SKM-1 treated with dmso at 0.1 percent for 144 hours (cell line): ENCODE data around the gene PPP1R13B.
"Not testable (repeated sequence)": the region's sequence is repeated elsewhere in the genome, so short reads cannot be mapped to it uniquely, and the experiment has no call there.

ENCODE experiments used
- DNase-seq: peaks from one replicate; lab custom pipeline; 2025; ENCODE audit not compliant: unreplicated experiment; lab: John Stamatoyannopoulos, UW

PPP1R13B gene

DNA sequence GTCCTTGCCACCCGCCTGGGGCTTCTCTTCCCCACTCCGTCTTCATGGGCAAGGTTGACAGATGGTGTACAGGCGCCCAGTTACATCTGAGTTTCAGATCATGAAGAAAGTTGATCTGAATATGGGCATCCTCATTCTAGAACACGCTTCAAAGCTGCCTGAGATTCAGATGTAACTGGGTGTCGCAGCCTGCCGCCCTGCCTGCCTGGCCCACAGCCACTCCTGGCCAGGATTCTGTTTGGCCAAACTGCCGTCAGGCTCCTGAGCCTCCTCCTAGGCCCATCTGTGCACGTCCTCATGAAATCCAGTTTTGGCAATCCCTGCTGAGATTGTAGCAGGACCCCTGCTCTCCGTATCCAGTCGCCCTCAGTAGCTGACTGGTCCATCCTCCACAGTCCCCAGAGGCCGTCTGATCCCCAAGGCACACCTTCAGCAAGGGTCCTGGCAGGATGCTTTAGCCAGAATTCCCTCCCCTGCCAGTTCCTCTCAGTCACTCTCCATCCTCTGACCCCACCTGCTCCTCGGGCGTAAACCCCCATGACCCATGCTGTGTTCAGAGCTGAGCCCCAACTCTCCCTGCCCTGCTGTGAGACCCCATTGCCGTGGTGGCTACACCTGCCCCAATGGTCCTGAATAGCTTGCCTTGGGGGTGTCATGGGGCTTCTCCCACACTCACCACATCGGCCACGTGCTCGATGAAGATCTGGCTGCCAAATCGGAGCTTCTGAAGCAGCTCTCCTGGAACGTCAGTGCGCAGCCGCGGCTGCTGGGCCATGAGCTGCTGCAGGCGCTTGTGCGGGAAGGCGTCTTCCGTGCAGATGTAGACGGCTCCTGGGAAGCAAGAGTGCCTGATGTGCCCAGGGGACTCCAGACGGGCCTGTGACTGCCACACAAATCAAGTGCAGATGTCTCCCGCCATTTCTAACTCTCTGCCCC lies 144.6 kb downstream of the PPP1R13B start:
- no peak for DNase-seq

- DNase-seq, result no peak
These were observed 145.3 kb downstream of the PPP1R13B start for GRCh38 chr14:103702095-103702494.

DNA sequence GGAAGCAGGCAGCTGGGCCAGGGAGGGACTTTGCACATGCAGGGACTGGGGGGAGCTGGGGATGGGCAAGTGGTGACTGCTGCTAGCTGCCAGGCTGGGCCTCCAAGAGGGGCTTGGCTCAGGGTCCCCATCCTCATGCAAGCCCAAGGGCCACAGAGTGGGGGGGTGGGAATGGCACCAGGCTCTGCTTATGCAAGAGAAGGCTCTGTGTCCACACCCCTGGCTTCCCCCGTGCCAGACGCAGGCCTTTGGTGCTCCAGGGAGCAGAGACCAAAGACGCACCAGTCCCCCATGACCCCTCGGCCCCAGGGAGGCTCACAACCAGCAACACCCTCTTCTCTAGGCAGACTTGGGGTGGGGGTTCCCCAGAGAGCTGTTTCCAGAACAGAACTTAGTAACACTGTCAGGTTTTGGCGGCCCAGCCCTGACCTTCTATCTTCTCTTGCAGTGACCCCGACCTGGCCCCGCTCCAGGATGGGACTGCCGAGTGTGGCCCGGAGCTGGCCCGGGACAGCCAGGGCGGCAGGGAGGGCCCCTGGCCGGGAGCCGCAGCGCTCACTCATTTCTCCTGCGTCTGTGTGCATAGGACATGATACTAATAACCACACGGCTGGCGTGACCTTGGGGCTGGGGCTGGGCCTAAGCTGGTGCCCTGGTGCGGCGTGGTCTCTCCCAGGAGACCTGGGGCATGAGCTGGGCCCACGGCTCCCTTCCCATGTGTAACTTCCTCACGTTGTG lies 146.5 kb downstream of the PPP1R13B start:
- no peak for DNase-seq

DNA sequence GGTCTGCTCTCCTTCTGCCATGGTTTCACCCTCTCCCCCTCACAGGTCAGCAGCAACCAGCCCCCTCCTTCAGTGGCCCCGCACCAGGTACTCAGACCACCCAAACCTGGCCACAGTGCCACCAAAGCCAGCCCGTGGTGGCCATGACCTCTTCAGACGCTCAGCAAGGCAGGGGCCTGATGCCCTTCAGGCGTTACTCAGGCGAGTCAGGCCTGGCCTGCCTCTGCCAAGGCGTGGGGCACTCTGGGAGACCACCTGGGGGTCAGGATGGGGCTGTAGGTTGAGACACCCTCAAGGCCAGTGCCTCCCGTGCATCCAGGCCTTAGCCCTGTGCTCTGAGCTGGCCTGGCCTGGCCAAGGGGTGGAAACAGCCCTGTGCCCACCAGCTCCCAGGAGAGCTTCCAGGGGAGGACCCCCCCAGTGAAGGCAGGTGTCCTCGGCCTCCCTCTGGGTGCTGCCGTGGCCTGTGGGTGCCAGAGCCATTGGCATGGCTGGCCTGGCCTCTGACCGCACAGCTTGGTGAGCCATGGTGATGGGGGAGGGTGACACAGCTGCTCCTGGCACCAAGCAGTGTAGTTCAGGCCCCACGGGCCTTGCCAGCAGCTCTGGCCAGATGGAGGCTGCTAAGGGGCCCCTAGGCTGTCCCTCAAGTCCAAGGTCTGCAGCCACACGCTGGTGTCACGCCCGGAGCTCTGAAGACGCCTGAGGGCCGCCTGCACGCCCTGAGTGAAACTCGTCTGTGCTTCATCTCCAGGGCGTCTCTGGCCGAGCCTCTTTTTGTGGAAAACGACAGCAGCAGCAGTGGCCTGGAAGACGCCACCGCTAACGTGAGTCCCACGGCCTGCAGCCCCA lies 147.2 kb downstream of the PPP1R13B start:
- DNase-seq, result no peak

DNA sequence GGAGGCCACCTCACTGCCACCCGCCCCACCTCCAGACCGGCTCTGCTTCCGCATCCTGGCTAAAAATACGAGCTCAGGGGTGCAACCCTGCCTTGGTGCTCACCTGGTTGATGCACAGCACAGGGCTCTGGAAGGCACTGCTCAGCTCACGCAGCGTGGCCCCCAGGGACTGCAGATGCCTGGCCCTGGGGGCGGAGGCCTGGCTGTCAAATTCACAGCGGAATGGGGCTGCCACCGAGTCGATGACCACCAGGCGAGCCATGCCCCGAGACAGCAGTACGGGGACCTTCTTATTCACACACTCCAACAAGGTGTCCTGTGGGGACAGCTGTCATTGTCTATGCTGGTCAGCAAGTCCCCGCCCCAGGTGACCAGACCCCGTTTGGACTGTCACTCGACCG lies 148.1 kb downstream of the PPP1R13B start:
- no peak for DNase-seq

GRCh38 chr14:103698380-103699260 lies 148.8 kb downstream of the PPP1R13B start:
- no peak for DNase-seq

DNA sequence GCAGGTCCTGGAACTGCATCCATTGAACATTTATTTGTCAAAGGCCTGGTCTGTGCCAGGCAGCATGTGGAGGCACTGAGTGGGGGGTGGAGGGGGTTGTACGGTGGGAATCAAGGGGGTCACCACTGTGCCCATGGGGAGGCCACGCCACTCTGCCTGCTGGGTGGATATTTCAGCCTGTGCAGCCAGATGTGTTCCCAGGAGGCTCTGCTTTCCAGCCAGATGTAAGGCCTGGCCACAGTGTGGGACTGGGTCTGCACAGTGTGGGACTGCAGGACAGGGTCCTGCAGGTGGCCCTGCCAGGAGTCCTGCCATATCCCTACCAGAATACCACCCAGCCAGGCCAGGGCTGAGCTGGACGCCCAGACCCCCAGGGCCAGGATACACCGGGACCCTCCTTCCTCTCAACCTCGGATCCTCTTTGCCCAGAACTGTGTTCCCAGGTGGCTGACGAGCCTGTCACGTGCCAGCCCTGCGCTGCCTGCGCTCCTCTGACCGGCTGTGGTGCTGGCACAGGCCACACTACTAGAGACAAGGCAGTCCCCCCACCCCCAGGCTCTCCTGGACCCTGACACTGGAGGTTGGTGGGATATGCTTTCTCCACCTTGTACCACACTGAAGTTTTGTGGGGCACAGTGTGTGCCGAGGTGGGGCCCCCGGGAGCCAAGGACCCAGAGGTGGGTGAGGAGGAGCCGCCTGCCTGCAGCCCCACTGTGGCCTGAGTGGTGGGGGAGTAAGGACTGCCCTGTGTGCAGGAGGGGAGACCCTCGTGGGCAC lies 149.6 kb downstream of the PPP1R13B start:
- DNase-seq, result no peak

- no peak for DNase-seq
These were observed 150.2 kb downstream of the PPP1R13B start for GRCh38 chr14:103697206-103697602.

GRCh38 chr14:103696466-103697071 lies 150.8 kb downstream of the PPP1R13B start:
- DNase-seq, result no peak

DNA sequence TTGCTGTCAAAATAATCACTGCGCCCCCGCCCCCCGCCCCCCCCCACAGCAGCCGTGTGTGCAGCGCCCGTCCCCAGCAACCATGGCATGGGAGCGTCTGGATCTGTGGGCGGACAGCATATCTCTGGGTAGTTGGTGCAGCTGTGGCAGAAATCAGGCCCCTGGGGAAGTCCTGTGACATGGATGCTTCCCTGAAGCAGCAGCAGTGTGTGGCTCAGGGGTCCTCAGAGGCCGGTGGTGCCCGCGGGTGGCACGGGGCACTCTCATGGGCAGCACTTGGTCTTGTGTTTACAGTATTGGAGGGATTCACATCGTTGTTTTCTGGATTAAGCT lies 151.3 kb downstream of the PPP1R13B start:
- DNase-seq, result no peak

DNA sequence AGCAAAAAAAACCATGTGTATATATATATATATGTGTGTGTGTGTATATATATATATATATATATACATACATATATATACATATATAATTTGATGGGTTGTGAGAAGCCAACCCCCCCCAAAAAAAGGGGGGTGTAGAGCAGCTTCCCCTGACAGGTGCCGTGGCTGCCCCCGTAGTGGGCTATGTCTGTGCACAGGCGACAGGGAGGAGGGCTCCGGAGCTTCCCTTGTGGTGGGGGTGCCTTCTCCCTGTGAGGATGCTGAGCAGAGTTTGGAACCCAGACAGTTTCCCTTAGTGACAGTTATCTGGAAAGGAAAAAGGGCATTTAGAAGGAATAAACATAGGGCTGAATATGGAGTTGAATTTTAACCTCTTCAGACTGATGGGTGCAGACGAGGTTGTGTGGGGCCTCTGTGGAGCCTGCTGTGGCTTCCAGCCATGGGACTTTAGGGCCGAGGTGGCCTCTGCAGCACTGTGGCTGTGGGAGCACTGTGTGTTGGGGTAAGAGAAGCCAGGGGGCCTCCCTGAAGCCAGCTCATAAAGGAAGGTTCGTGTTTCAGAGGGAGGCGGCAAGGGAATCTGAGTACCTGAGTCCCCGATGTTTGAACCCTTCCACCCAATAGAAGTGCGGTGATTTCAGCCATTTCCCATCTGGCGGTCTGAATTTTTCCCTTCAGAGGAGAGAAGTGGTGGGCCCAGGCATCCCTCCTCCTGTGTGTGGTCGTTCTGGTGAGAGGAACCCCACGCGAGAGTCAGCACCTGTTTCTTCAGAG lies 151.9 kb downstream of the PPP1R13B start:
- DNase-seq, result no peak

DNA sequence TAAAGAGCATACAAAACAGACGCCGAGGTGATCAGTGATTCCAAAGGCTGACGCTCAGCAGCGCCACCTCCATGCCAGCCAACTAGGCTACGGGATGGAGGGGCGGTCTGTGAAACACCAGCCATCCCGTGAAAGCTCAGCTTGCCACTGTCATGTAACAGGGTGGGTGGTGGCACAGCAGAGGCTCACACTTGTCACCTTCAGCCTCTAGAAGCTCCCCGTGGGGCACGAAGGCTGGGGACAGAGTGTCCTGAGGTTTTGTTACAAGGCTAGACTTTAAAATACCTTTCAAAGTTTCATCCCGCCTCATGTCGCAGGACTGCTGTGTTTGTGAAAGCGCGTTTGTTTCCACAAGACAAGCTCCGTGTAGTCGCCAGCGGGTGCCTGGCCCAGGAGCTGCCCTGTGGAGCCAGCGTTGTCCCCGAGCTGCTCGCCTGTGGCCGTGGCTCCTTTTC lies 152.8 kb downstream of the PPP1R13B start:
- DNase-seq, result no peak

- DNase-seq, result no peak
These were observed 153.9 kb downstream of the PPP1R13B start for GRCh38 chr14:103693515-103693914.

GRCh38 chr14:103692871-103693270 lies 154.5 kb downstream of the PPP1R13B start:
- no peak for DNase-seq

DNA sequence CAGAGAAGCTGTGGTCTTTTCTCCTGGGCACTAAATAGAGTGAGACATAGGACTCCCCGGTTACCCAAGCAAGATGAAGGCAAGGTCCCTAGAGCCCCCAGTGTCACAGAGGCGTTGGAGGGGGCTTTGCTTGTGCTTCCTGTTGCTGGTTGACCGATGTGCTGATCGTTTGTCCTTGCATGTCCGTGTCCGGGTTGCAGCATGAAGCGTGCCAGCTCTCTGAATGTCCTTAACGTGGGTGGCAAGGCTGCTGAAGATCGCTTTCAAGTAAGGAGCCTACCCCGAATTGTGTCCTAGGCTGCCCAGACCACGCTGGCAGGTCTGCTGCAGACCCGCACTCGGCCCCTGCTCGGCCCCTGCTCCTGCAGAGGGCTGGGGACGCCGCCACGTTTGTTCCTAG lies 155.2 kb downstream of the PPP1R13B start:
- no peak for DNase-seq

- DNase-seq, result not testable (repeated sequence)
These were observed 155.7 kb downstream of the PPP1R13B start for GRCh38 chr14:103691655-103692054.

- DNase-seq, result no peak
These were observed 157.0 kb downstream of the PPP1R13B start for GRCh38 chr14:103690332-103690731.
